ENCODE data around the gene C5orf52. TPM values are rescaled to one million over a fixed set of nuclear protein-coding genes. Genes with fewer than 3 reads are reported as not detected.
A peak's percentile ranks its signal among the peaks of the same experiment; 100 is the strongest.
"Not testable (repeated sequence)": the region's sequence is repeated elsewhere in the genome, so short reads cannot be mapped to it uniquely, and the experiment has no call there.

The C5orf52 gene
- not detected in 2 replicates for total RNA-seq

- DNase-seq: peak; percentile 52
Observed at GRCh38 chr5:157670662-157671591, at the start of gene C5orf52. Gene C5orf52, plus strand, starts transcription at chr5:157671533. Its CDS starts 82 bp downstream, at chr5:157671615.

GRCh38 chr5:157624144-157624543 lies 47.2 kb upstream of the C5orf52 start:
- DNase-seq: no peak

GRCh38 chr5:157626831-157627230 lies 44.5 kb upstream of the C5orf52 start:
- DNase-seq: no peak

- no peak for DNase-seq
Observed at GRCh38 chr5:157630341-157630740, 41.0 kb upstream of the C5orf52 start.

- DNase-seq: no peak
Observed at GRCh38 chr5:157640406-157641066, 30.8 kb upstream of the C5orf52 start.

- DNase-seq: no peak
Observed at GRCh38 chr5:157648275-157648990, 22.9 kb upstream of the C5orf52 start.

- DNase-seq: no peak
Observed at GRCh38 chr5:157649101-157649500, 22.2 kb upstream of the C5orf52 start.

GRCh38 chr5:157650991-157651611 lies 20.2 kb upstream of the C5orf52 start:
- no peak for DNase-seq

GRCh38 chr5:157651623-157652376 lies 19.5 kb upstream of the C5orf52 start:
- DNase-seq: peak; percentile 63

GRCh38 chr5:157652377-157652692 lies 19.0 kb upstream of the C5orf52 start, which contains the start of gene SOX30:
Gene SOX30, minus strand, starts transcription at chr5:157652438. Its CDS starts 360 bp downstream, at chr5:157652078.
- DNase-seq: no peak

GRCh38 chr5:157657516-157657915 lies 13.8 kb upstream of the C5orf52 start:
- DNase-seq: no peak

GRCh38 chr5:157658893-157659292 lies 12.4 kb upstream of the C5orf52 start:
- no peak for DNase-seq

- DNase-seq: no peak
Observed at GRCh38 chr5:157659868-157660660, 11.3 kb upstream of the C5orf52 start.

GRCh38 chr5:157665467-157666070 lies 5.8 kb upstream of the C5orf52 start:
- no peak for DNase-seq

GRCh38 chr5:157668356-157668755 lies 3.0 kb upstream of the C5orf52 start:
- no peak for DNase-seq

- no peak for DNase-seq
Observed at GRCh38 chr5:157669701-157670097, 1.6 kb upstream of the C5orf52 start.

- no peak for DNase-seq
Observed at GRCh38 chr5:157671592-157672330, 428 bp downstream of the C5orf52 start.

GRCh38 chr5:157672976-157673375 lies 1.6 kb downstream of the C5orf52 start:
- no peak for DNase-seq

GRCh38 chr5:157674351-157674750 lies 3.0 kb downstream of the C5orf52 start:
- DNase-seq: not testable (repeated sequence)

- DNase-seq: no peak
Observed at GRCh38 chr5:157677931-157678330, 6.6 kb downstream of the C5orf52 start.
